ENCODE results near the gene TXNRD2. TPM values are rescaled to one million over a fixed set of nuclear protein-coding genes. Genes with fewer than 3 reads are reported as not detected.

The TXNRD2 gene
- total RNA-seq, 1 experiment from 2014 or later = 22.9 TPM

DNA sequence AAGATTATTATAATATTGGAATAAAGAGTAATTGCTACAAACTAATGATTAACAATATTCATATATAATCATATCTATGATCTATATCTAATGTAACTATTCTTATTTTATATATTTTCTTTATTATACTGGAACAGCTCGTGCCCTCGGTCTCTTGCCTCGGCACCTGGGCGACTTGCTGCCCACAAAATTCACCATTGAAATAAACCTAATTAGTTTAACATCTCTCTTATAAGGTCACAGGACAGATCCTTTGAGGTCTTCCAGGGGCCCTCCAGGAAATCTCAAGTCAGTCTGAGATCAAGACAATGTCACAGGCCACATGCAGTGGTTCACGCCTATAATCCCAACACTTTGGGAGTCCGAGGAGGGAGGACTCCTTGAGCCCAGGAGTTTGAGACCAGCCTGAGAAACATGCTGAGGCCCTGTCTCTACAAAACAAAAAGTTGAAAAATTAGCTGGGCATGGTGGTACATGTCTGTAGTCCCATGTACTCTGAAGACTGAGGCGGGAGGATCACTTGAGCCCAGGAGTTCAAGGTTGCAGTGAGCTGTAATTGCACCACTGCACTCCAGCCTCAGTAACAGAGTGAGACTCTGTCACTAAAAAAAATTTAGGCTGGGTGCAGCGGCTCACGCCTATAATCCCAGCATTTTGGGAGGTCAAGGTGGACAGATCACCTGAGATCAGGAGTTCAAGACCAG, 6.6 kb upstream of the TXNRD2 start:
- H3K36me3 Mint-ChIP-seq (ENCODE audit: insufficient read depth in 1 of 3, low read depth in 3 of 3) = peaks cover 1 to 15% (median 14%) of the 10 kb centered on the region in 3 experiments; a peak in 5 of 7 replicates
- Histone ChIP-seq H2BK15ac (ENCODE audit: low read depth, low read length) (no peak overlapping the region), H2BK120ac (ENCODE audit: low read depth, low read length, poor library complexity, severe bottlenecking) (no peak overlapping the region), H2BK5ac (ENCODE audit: insufficient read length, low read length) (no peak overlapping the region), H3K23ac (ENCODE audit: insufficient read length, low read depth, low read length) (no peak overlapping the region), H3K27me3 (ENCODE audit: insufficient read depth, low read length) (no peaks in the 10 kb centered on the region), H3K79me2 (ENCODE audit: insufficient read depth, low read length) (no peaks in the 10 kb centered on the region), H2AFZ (ENCODE audit: low read length) (no peak overlapping the region), H4K91ac (ENCODE audit: insufficient read length, low read depth, low read length) (no peak overlapping the region), H2BK20ac (ENCODE audit: low read depth, low read length, poor library complexity, severe bottlenecking) (no peak overlapping the region), H3K14ac (ENCODE audit: insufficient read depth, low read length) (no peak overlapping the region), H3K27ac (ENCODE audit: insufficient read length, low read depth, low read length) (no peak overlapping the region), H4K8ac (replicated peaks; ENCODE audit: insufficient read length, low read depth, low read length) (no peak overlapping the region), H3K23me2 (ENCODE audit: insufficient read length, low read depth, low read length, poor library complexity, severe bottlenecking) (no peaks in the 10 kb centered on the region), H3K4me1 (ENCODE audit: insufficient read depth, low read length) (no peaks in the 10 kb centered on the region; the same call in 1 of the 2 replicates), H3T11ph (ENCODE audit: low read length) (no peak overlapping the region), H3K56ac (ENCODE audit: insufficient read length, low read depth, low read length) (no peak overlapping the region), H3K4ac (ENCODE audit: low read depth, low read length) (no peak overlapping the region), H4K20me1 (ENCODE audit: control insufficient read depth, insufficient read depth, insufficient read length) (no peaks in the 10 kb centered on the region), H3K18ac (ENCODE audit: insufficient read length, low read depth, low read length) (no peak overlapping the region), H2AK5ac (ENCODE audit: insufficient read length, low read length) (no peak overlapping the region), H2BK12ac (ENCODE audit: insufficient read length, low read depth, low read length) (no peak overlapping the region), H4K5ac (ENCODE audit: insufficient read length, low read depth, low read length) (no peak overlapping the region), H3K9ac (ENCODE audit: extremely low read depth, insufficient read length, low read length) (no peak overlapping the region), H3K4me2 (ENCODE audit: insufficient read depth, insufficient read length, low read length) (no peak overlapping the region), H3K79me1 (ENCODE audit: insufficient read depth, low read depth, low read length, poor library complexity, severe bottlenecking) (no peaks in the 10 kb centered on the region), H3K9me3 (ENCODE audit: control insufficient read depth, low read depth, low read length) (no peaks in the 10 kb centered on the region)
- no CpG with 5 or more reads among the region's 9 CpGs for WGBS (ENCODE audit: extremely low coverage, insufficient read length, low lambda C conversion rate)
- H3K27me3 Mint-ChIP-seq (ENCODE audit: low read depth) = no peaks in the 10 kb centered on the region
- H3K4me3 Mint-ChIP-seq = no peak overlapping the region
- H3K9me3 Mint-ChIP-seq = no peaks in the 10 kb centered on the region
- no peak overlapping the region for H3K27ac Mint-ChIP-seq
- peaks cover 11 to 19% of the 10 kb centered on the region in 2 experiments for H3K4me1 Mint-ChIP-seq
- peak; percentile 17; the same call in 1 of the 3 replicates for TF ChIP-seq CTCF (conservative IDR thresholded peaks at IDR 0.05)
- no peak for DNase-seq
